ENCODE data around the gene FBXW10.
"Not testable (repeated sequence)": the region's sequence is repeated elsewhere in the genome, so short reads cannot be mapped to it uniquely, and the experiment has no call there.

DNA sequence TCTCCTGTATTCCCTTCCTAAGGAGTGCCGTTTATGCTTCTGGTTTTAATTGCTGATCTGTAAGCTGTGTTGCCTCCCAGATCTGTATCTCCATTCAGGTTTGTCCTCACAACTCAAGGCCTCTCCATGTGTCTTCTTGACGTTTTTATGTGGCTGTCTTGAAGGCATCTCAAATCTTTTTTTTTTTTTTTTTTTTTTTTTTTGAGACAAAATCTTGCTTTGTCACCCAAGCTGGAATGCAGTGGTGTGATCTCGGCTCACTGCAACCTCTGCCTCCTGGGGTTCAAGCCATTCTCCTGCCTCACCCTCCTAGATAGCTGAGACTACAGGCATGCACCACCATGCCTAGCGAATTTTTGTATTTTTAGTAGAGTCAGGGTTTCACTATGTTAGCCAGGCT lies 51.0 kb downstream of the FBXW10 start:
- TF ChIP-seq, protein P1, sequence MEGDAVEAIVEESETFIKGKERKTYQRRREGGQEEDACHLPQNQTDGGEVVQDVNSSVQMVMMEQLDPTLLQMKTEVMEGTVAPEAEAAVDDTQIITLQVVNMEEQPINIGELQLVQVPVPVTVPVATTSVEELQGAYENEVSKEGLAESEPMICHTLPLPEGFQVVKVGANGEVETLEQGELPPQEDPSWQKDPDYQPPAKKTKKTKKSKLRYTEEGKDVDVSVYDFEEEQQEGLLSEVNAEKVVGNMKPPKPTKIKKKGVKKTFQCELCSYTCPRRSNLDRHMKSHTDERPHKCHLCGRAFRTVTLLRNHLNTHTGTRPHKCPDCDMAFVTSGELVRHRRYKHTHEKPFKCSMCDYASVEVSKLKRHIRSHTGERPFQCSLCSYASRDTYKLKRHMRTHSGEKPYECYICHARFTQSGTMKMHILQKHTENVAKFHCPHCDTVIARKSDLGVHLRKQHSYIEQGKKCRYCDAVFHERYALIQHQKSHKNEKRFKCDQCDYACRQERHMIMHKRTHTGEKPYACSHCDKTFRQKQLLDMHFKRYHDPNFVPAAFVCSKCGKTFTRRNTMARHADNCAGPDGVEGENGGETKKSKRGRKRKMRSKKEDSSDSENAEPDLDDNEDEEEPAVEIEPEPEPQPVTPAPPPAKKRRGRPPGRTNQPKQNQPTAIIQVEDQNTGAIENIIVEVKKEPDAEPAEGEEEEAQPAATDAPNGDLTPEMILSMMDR (IDR thresholded peaks at IDR 0.05; ENCODE audit: low read length): not testable (repeated sequence)
- TF ChIP-seq EZH2 (IDR thresholded peaks at IDR 0.05; ENCODE audit: borderline replicate concordance, low read length): not testable (repeated sequence)
